Right lobe of liver (tissue), 4 donors: ENCODE measurements around the gene FHL3.

Source experiments
- CTCF ChIP-seq, 4 donors: fragments of 200-600 bp in 3 of 4; fragments of 450-650 bp in 1 of 4; IDR thresholded peaks; one replicate each; pipeline versions ENCODE4 v1.5.1 to v1.8.0; 2016 to 2022; ENCODE audit warnings: antibody characterized with exemption in 4 of 4, mild to moderate bottlenecking in 2 of 4
- POLR2A ChIP-seq: fragments of 450-650 bp; IDR thresholded peaks from one replicate; pipeline ENCODE4 v1.6.1; 2017; ENCODE audit warnings: antibody characterized with exemption, mild to moderate bottlenecking
- donor health status: DM: no; HTN: no; CAD: no.
- donor health status: DM: no; HTN: no; CAD: no.
- donor health status: DM: no; HTN: yes; CAD: no.

GRCh38 chr1:37978541-37978940 lies 26.8 kb downstream of the FHL3 start:
- no peak for TF ChIP-seq CTCF (IDR thresholded peaks at IDR 0.05)
- no peak for TF ChIP-seq POLR2A
